GM12874 (cell line): ENCODE results near the gene VPS51.

Experiments used
- TF ChIP-seq, protein P1 (sequence below): IDR thresholded peaks from 2 replicates; pipeline ENCODE4 v1.5.1; 2011; ENCODE audit warnings: low read depth, mild to moderate bottlenecking, control low read depth, low read length, moderate library complexity; ENCODE audit not compliant: insufficient read depth

Gene VPS51

DNA sequence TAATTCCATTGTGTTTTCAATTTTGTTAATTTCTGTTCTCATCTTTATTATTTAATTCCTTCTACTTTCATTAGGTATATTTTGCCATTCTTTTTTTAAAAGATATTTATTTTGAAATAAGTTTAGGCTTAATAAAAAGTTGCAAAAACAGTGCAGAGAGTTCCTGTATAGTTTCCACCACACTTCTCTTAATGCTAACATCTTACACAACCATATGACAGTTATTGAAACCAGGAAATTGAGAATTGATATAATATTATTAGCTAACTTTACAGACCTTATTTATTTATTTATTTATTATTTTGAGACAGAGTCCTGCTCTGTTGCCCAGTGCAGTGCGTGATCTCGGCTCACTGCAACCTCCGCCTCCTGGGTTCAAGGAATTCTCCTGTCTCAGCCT, 60.2 kb downstream of the VPS51 start:
- TF ChIP-seq, protein P1, sequence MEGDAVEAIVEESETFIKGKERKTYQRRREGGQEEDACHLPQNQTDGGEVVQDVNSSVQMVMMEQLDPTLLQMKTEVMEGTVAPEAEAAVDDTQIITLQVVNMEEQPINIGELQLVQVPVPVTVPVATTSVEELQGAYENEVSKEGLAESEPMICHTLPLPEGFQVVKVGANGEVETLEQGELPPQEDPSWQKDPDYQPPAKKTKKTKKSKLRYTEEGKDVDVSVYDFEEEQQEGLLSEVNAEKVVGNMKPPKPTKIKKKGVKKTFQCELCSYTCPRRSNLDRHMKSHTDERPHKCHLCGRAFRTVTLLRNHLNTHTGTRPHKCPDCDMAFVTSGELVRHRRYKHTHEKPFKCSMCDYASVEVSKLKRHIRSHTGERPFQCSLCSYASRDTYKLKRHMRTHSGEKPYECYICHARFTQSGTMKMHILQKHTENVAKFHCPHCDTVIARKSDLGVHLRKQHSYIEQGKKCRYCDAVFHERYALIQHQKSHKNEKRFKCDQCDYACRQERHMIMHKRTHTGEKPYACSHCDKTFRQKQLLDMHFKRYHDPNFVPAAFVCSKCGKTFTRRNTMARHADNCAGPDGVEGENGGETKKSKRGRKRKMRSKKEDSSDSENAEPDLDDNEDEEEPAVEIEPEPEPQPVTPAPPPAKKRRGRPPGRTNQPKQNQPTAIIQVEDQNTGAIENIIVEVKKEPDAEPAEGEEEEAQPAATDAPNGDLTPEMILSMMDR: no peak

DNA sequence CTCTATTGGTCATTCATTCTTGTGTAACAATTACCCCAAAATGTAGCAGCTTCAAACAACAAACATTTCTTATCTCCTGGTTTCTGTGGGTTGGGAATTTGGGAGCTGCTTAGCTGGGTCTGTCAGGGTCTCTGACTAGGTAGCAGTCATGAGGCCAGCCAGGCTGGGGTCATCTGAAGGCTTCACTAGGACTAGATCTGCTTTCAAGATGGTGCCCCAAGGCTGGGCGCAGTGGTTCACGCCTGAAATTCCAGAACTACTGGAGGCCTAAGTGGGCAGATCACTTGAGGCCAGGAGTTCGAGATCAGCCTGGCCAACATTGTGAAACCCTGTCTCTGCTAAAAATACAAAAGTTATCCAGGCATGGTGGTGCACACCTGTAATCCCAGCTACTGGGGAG, 60.9 kb downstream of the VPS51 start:
- TF ChIP-seq, protein P1: no peak

DNA sequence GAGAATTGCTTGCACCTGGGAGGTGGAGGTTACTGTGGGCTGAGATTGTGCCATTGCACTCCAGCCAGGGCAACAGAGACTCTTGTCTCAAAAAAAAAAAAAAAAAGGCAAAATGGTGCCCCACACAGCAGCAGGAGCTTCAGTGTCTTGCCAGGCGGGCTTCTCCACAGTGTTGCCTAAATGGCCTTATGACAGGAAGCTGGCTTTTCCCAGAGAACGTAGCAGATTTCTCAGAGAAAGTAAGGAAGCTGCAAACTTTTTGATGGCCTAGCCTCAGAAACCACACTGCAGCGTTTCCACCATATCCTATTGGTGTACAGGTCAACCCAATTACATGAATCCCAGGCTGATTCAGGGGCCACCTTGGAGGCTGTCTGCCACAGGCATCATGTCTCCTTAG, 61.3 kb downstream of the VPS51 start:
- TF ChIP-seq, protein P1: no peak

DNA sequence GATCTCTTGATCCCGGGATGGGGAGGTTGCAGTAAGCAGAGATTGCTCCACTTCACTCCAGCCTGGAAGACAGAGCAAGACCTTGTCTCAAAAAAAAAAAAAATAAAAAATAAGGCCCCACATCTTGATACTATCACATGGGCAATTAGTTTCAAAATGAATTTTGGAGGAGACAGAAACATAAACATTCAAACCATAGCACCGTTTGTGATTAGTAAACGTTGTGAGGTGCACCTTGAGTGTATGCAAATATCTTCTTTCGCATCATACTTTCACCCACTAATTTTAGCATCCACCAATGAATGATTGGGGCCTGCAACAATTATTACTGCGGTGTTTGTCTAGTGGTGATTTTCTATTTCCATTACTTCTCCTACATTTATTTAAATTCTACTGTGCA, 63.0 kb downstream of the VPS51 start:
- TF ChIP-seq, protein P1: no peak

DNA sequence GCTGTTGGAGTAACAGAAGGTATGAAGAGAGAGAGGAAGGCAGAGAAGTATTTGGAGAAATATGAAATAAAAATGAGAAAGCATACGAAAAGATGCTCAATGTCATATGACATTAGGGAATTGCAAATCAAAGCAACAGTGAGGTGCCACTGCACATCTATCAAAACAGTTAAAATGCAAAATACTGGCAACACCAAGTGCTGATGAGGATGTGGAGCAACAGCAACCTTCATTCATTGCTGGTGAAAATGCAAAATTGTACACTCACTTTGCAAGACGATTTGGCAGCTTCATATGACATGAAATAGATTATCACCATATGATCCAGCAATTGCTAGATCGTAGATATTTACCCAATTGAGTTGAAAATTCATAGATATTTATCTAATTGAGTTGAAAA, 64.6 kb downstream of the VPS51 start:
- TF ChIP-seq, protein P1: no peak
